Natural killer cell (primary cell): Measurements from ENCODE around the gene PRSS35. TPM values are rescaled to one million over a fixed set of nuclear protein-coding genes. Genes with fewer than 3 reads are reported as not detected.
"Not testable (repeated sequence)": the region's sequence is repeated elsewhere in the genome, so short reads cannot be mapped to it uniquely, and the experiment has no call there.

Experiments used
- ATAC-seq, 3 donors: fragments of 150-1000 bp in 2 of 3; fragments of 200-7000 bp in 1 of 3; cut with Tn5 transposase; 1 replicate in 1 of 3; 2 replicates in 2 of 3; pipeline ENCODE4 v1.10.0; 2021; ENCODE audit warnings: mild to moderate bottlenecking in 2 of 3, moderate library complexity in 2 of 3
- DNase-seq, 2 donors: peaks; one replicate each; pipeline versions ENCODE4 v3.0.0 to v3.0.0-alpha.2; 2013 to 2021; ENCODE audit warnings: mixed read lengths in 1 of 2
- H3K27ac ChIP-seq: one replicate; pipeline ENCODE4 v1.5.1; 2013; ENCODE audit warnings: mild to moderate bottlenecking, low read length
- H3K27me3 ChIP-seq: one replicate; pipeline ENCODE4 v1.6.1; 2013; ENCODE audit warnings: low read length; ENCODE audit not compliant: control insufficient read depth, insufficient read depth
- H3K36me3 ChIP-seq: one replicate; pipeline ENCODE4 v1.6.1; 2013; ENCODE audit warnings: low read length; ENCODE audit not compliant: control insufficient read depth, insufficient read depth
- H3K4me1 ChIP-seq: one replicate; pipeline ENCODE4 v1.6.1; 2013; ENCODE audit warnings: low read length; ENCODE audit not compliant: control insufficient read depth, insufficient read depth
- H3K4me3 ChIP-seq: one replicate; pipeline ENCODE4 v1.5.1; 2013; ENCODE audit warnings: low read length
- H3K9me3 ChIP-seq: one replicate; pipeline ENCODE4 v1.6.1; 2013; ENCODE audit warnings: low read length; ENCODE audit not compliant: control insufficient read depth, insufficient read depth
- H3K27ac Mint-ChIP-seq, 2 donors: one replicate each; pipeline ENCODE4 v1.8.0; 2022; ENCODE audit warnings: mild to moderate bottlenecking in 2 of 2, mixed read lengths in 2 of 2, moderate library complexity in 1 of 2
- H3K27me3 Mint-ChIP-seq, 2 donors: one replicate each; pipeline ENCODE4 v1.8.0; 2022; ENCODE audit warnings: low read depth in 2 of 2, mixed read lengths in 2 of 2
- H3K36me3 Mint-ChIP-seq: one replicate; pipeline ENCODE4 v1.8.0; 2022; ENCODE audit warnings: mixed read lengths
- H3K4me1 Mint-ChIP-seq, 2 donors: one replicate each; pipeline ENCODE4 v1.8.0; 2022; ENCODE audit warnings: mixed read lengths in 2 of 2
- H3K4me3 Mint-ChIP-seq: one replicate; pipeline ENCODE4 v1.8.0; 2022; ENCODE audit warnings: mild to moderate bottlenecking, moderate library complexity, mixed read lengths
- H3K9me3 Mint-ChIP-seq, 2 donors: one replicate each; pipeline ENCODE4 v1.8.0; 2022; ENCODE audit warnings: mixed read lengths in 2 of 2
- WGBS: methylation state at CpG from one replicate; pipeline ENCODE4 v1.1.7; 2013; ENCODE audit warnings: missing lambda C conversion rate; ENCODE audit not compliant: insufficient coverage; 5-methylcytosine and 5-hydroxymethylcytosine counted together
- intact Hi-C: fragments of 100-400 bp; cut with micrococcal nuclease; formaldehyde crosslinking; loops from one replicate; pipeline ENCODE4 v1.14.2; 2022
- total RNA-seq, 4 donors: library from RNA; stranded (reverse); fragments of 120-200 nt in 1 of 4; gene quantifications; one replicate each; pipeline versions ENCODE4 v1.2.3 to v1.2.4, GENCODE V29; 2013 to 2022
- TF ChIP-seq, protein P1 (sequence below): fragments of 200-600 bp; IDR thresholded peaks from one replicate; pipeline ENCODE4 v1.8.0; 2022; ENCODE audit warnings: antibody characterized with exemption

PRSS35 gene
- total RNA-seq, 3 donors from 2014 or later (not counting 1 experiment from before 2014, with no cell fraction given), result not detected

DNA sequence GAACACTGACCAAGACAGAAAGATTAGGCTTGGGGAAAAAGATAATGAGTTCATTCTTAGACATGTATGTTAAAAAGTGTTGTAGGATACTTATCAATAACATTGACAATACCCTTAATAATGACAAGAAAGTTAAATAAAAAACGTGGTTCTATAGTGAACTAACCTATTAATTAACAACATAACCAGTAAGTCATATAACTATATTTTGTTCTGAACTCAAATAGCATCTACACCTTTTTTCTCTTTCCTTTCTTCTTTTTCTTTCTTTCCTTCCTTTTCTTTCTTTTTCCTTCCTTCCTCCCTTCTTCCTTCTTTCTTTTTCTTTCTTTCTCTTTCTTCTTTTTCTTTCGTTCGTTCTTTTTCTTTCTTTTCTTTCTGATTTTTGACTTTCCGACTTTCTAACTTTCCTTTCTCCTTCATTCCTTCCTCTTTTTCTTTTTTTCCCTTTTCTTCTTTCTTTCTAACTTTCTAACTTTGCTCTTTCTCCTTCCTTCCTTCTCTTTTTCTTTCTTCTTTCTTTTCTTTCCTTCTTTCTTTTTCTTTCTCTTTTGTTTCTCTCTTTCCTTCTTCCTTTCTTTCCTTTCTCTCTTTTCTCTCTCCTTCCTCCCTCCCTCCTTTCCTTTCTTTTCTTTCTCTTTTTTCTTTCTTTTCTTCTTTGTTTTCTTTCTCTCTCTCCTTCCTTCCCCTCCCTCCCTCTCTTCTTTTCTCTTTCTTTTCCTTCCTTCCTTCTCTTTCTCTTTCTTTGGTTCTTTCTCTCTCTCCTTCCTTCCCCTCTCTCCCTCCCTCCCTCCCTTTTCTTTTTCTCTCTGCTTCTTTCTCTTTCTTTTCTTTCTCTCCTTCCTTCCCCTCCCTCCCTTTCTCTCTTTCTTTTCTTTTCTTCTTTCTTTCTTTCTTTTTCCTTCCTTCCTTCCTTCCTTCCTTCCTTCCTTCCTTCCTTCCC lies 24.6 kb downstream of the PRSS35 start:
- intact Hi-C loops, result no loop called here
- ATAC-seq, result no peak
- Mint-ChIP-seq H3K27me3 (peaks cover 13 to 28% of the 10 kb centered on the region in 2 donors), H3K4me1 (peaks cover 0 to 4% of the 10 kb centered on the region in 2 donors), H3K27ac (no peak overlapping the region), H3K36me3 (no peaks in the 10 kb centered on the region), H3K4me3 (no peak overlapping the region), H3K9me3 (no peaks in the 10 kb centered on the region)
- H3K9me3 ChIP-seq, result no peaks in the 10 kb centered on the region
- no peak for DNase-seq
- no peak overlapping the region for H3K4me3 ChIP-seq
- no peaks in the 10 kb centered on the region for H3K36me3 ChIP-seq
- TF ChIP-seq, protein P1, sequence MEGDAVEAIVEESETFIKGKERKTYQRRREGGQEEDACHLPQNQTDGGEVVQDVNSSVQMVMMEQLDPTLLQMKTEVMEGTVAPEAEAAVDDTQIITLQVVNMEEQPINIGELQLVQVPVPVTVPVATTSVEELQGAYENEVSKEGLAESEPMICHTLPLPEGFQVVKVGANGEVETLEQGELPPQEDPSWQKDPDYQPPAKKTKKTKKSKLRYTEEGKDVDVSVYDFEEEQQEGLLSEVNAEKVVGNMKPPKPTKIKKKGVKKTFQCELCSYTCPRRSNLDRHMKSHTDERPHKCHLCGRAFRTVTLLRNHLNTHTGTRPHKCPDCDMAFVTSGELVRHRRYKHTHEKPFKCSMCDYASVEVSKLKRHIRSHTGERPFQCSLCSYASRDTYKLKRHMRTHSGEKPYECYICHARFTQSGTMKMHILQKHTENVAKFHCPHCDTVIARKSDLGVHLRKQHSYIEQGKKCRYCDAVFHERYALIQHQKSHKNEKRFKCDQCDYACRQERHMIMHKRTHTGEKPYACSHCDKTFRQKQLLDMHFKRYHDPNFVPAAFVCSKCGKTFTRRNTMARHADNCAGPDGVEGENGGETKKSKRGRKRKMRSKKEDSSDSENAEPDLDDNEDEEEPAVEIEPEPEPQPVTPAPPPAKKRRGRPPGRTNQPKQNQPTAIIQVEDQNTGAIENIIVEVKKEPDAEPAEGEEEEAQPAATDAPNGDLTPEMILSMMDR, result peak; percentile 22
- 93% methylated on average over 3 of the region's 4 CpGs for WGBS
- H3K4me1 ChIP-seq, result no peaks in the 10 kb centered on the region
- peaks cover 3% of the 10 kb centered on the region for H3K27me3 ChIP-seq
- no peak overlapping the region for H3K27ac ChIP-seq

DNA sequence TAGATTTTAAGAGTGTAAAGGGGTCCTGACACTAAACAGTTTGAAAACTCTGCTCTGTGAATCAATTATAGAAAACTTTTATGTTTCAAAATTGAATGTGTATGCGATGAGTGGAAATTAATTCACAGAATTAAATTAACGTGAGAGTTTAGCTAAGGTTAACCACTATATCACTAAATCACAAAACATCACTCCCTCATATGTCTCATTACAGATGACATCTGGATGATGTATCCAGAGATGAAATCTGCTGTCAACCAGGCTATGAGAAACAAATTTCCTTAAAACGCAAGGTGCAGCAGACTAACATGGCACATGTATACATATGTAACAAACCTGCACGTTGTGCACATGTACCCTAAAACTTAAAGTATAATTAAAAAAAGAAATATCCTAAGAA lies 27.3 kb downstream of the PRSS35 start:
- Mint-ChIP-seq H3K4me3 (no peak overlapping the region), H3K9me3 (no peaks in the 10 kb centered on the region), H3K36me3 (no peaks in the 10 kb centered on the region), H3K27me3 (peaks cover 16 to 28% of the 10 kb centered on the region in 2 donors), H3K4me1 (peaks cover 0 to 4% of the 10 kb centered on the region in 2 donors), H3K27ac (no peak overlapping the region)
- no peaks in the 10 kb centered on the region for H3K4me1 ChIP-seq
- no peaks in the 10 kb centered on the region for H3K36me3 ChIP-seq
- no peak overlapping the region for H3K27ac ChIP-seq
- ATAC-seq, result no peak
- no peaks in the 10 kb centered on the region for H3K9me3 ChIP-seq
- no peak overlapping the region for H3K4me3 ChIP-seq
- peaks cover 3% of the 10 kb centered on the region for H3K27me3 ChIP-seq
- no peak for DNase-seq
- TF ChIP-seq, protein P1, result no peak
- intact Hi-C loops, result no loop called here
- 78% methylated on average over 1 of the region's 4 CpGs for WGBS

DNA sequence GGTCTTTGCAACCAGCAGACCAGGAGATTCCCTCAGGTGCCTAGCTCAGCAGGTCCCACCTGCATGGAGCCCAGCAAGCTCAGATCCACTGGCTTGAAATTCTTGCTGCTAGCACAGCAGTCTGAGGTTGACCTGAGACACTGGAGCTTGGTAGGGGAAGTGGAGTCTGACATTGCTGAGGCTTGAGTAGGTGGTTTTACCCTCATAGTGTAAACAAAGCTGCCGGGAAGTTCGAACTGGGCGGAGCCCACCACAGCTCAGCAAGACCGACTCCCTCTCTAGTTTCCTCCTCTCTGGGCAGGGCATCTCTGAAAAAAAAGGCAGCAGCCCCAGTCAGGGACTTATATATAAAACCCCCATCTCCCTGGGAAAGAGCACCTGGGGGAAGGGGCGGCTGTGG lies 34.3 kb downstream of the PRSS35 start:
- H3K27me3 ChIP-seq, result no peaks in the 10 kb centered on the region
- H3K36me3 Mint-ChIP-seq, result no peaks in the 10 kb centered on the region
- WGBS, result 47% methylated on average over 5 of the region's 5 CpGs
- peaks cover 11% of the 10 kb centered on the region for H3K4me1 ChIP-seq
- H3K27ac Mint-ChIP-seq, result no peak overlapping the region
- peaks cover 0 to 4% of the 10 kb centered on the region in 2 donors for H3K9me3 Mint-ChIP-seq
- H3K4me3 Mint-ChIP-seq, result no peak overlapping the region
- peaks cover 0 to 11% of the 10 kb centered on the region in 2 donors for H3K4me1 Mint-ChIP-seq
- DNase-seq, result peak in 1 of 2 donors; percentile 14
- ATAC-seq, result peak; percentile 36 to 71 (median 39)
- H3K4me3 ChIP-seq, result no peak overlapping the region
- H3K9me3 ChIP-seq, result no peaks in the 10 kb centered on the region
- H3K36me3 ChIP-seq, result no peaks in the 10 kb centered on the region
- intact Hi-C loops, result no loop called here
- H3K27ac ChIP-seq, result no peak overlapping the region
- TF ChIP-seq, protein P1, result no peak
- H3K27me3 Mint-ChIP-seq, result peaks cover 7 to 10% of the 10 kb centered on the region in 2 donors

DNA sequence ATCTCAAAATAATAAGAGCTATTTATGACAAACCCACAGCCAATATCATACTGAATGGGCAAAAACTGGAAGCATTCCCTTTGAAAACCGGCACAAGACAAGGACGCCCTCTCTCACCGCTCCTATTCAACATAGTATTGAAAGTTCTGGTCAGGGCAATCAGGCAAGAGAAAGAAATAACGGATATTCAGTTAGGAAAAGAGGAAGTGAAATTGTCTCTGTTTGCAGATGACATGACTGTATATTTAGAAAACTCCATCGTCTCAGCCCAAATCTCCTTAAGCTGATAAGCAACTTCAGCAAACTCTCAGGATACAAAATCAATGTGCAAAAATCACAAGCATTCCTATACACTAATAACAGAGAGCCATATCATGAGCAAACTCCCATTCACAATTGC lies 38.1 kb downstream of the PRSS35 start:
- H3K27ac Mint-ChIP-seq, DNase-seq, H3K4me1 Mint-ChIP-seq, intact Hi-C loops, ATAC-seq, H3K27ac ChIP-seq, H3K27me3 ChIP-seq, H3K9me3 Mint-ChIP-seq, H3K9me3 ChIP-seq, H3K36me3 Mint-ChIP-seq, H3K4me3 ChIP-seq, H3K36me3 ChIP-seq, H3K4me3 Mint-ChIP-seq: not testable (repeated sequence)
- WGBS, result 15% methylated on average over 2 of the region's 5 CpGs
- H3K4me1 ChIP-seq, result peaks cover 11% of the 10 kb centered on the region
- H3K27me3 Mint-ChIP-seq, result peaks cover 0 to 17% of the 10 kb centered on the region in 2 donors

GRCh38 chr6:83551748-83552147 lies 39.4 kb downstream of the PRSS35 start:
- H3K27me3 ChIP-seq, intact Hi-C loops, DNase-seq, H3K4me1 Mint-ChIP-seq, H3K36me3 ChIP-seq, H3K4me3 Mint-ChIP-seq, H3K27ac Mint-ChIP-seq, ATAC-seq, H3K27ac ChIP-seq, H3K9me3 Mint-ChIP-seq, H3K4me1 ChIP-seq, H3K9me3 ChIP-seq, H3K4me3 ChIP-seq, H3K36me3 Mint-ChIP-seq: not testable (repeated sequence)
- WGBS, result 91% methylated on average over 4 of the region's 4 CpGs
- peaks cover 0 to 17% of the 10 kb centered on the region in 2 donors for H3K27me3 Mint-ChIP-seq
